SU-DHL-6 (cell line): ENCODE data around the gene OR10H4.
"Not testable (repeated sequence)": the region's sequence is repeated elsewhere in the genome, so short reads cannot be mapped to it uniquely, and the experiment has no call there.

Experiments
- H2AFZ ChIP-seq: fragments of 200-600 bp; sonication (generic); 2 replicates; pipeline ENCODE4 v1.6.1; 2014; ENCODE audit warnings: low read depth, mild to moderate bottlenecking, moderate library complexity, mixed read lengths, antibody characterized with exemption, low read length; ENCODE audit not compliant: severe bottlenecking
- H3F3A ChIP-seq: fragments of 200-600 bp; shearing (Covaris generic); 2 replicates; pipeline ENCODE4 v1.6.0; 2016; ENCODE audit warnings: antibody characterized with exemption, mild to moderate bottlenecking; ENCODE audit not compliant: insufficient read depth
- H3K27ac ChIP-seq: fragments of 200-600 bp; sonication (generic); 2 replicates; pipeline ENCODE4 v1.5.1; 2016; ENCODE audit warnings: low read depth, mild to moderate bottlenecking, low read length, moderate library complexity, mixed read lengths
- H3K27me3 ChIP-seq: fragments of 200-600 bp; sonication (generic), shearing (Covaris generic); 2 replicates; pipeline ENCODE4 v1.6.0; 2014; ENCODE audit warnings: mild to moderate bottlenecking, low read length
- H3K36me3 ChIP-seq: fragments of 200-600 bp; sonication (generic); 2 replicates; pipeline ENCODE4 v1.6.1; 2014; ENCODE audit warnings: mild to moderate bottlenecking, low read length, mixed read lengths
- H3K4me2 ChIP-seq: fragments of 300-600, 200-600 bp; shearing (Covaris generic), sonication (generic); 2 replicates; pipeline ENCODE4 v1.6.0; 2014; ENCODE audit warnings: low read length, low read depth, mild to moderate bottlenecking; ENCODE audit not compliant: poor library complexity, severe bottlenecking
- H3K4me3 ChIP-seq: fragments of 200-600 bp; sonication (generic); 2 replicates; pipeline ENCODE4 v1.5.1; 2014; ENCODE audit warnings: antibody characterized with exemption, low read length, mild to moderate bottlenecking, mixed read lengths; ENCODE audit not compliant: insufficient read depth, poor library complexity, severe bottlenecking
- H3K79me2 ChIP-seq: fragments of 200-600 bp; sonication (generic); 2 replicates; pipeline ENCODE4 v1.6.1; 2014; ENCODE audit warnings: mild to moderate bottlenecking, low read length, moderate library complexity; ENCODE audit not compliant: insufficient read depth
- H3K9ac ChIP-seq: fragments of 200-600 bp; sonication (generic); 2 replicates; pipeline ENCODE4 v1.7.0; 2014; ENCODE audit warnings: mild to moderate bottlenecking, low read length
- H3K9me2 ChIP-seq: fragments of 200-600 bp; sonication (generic); replicated peaks from 2 replicates; pipeline ENCODE4 v1.6.1; 2014; ENCODE audit warnings: low read length; ENCODE audit not compliant: insufficient read depth
- H3K9me3 ChIP-seq: fragments of 200-600 bp; sonication (generic); 2 replicates; pipeline ENCODE4 v1.6.1; 2014; ENCODE audit warnings: low read length, mixed read lengths; ENCODE audit not compliant: insufficient read depth
- H4K20me1 ChIP-seq: fragments of 200-600 bp; sonication (generic); 2 replicates; pipeline ENCODE4 v1.6.1; 2014; ENCODE audit warnings: low read depth, mild to moderate bottlenecking, antibody characterized with exemption, low read length, moderate library complexity, mixed read lengths
- EZH2phosphoT487 ChIP-seq: fragments of 200-600 bp; sonication (generic), shearing (Covaris generic); conservative IDR thresholded peaks from 2 replicates; pipeline ENCODE4 v1.6.1; 2018; ENCODE audit warnings: mild to moderate bottlenecking, antibody characterized with exemption, low read length, moderate library complexity, mixed read lengths
- TF ChIP-seq, protein P1 (sequence below): fragments of 200-600 bp; sonication (generic); IDR thresholded peaks from one replicate; pipeline ENCODE4 v1.5.1; 2017; ENCODE audit warnings: antibody characterized with exemption, mild to moderate bottlenecking, low read length, moderate library complexity; ENCODE audit not compliant: insufficient read depth, poor library complexity, severe bottlenecking

The OR10H4 gene, protein sequence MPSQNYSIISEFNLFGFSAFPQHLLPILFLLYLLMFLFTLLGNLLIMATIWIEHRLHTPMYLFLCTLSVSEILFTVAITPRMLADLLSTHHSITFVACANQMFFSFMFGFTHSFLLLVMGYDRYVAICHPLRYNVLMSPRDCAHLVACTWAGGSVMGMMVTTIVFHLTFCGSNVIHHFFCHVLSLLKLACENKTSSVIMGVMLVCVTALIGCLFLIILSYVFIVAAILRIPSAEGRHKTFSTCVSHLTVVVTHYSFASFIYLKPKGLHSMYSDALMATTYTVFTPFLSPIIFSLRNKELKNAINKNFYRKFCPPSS

DNA sequence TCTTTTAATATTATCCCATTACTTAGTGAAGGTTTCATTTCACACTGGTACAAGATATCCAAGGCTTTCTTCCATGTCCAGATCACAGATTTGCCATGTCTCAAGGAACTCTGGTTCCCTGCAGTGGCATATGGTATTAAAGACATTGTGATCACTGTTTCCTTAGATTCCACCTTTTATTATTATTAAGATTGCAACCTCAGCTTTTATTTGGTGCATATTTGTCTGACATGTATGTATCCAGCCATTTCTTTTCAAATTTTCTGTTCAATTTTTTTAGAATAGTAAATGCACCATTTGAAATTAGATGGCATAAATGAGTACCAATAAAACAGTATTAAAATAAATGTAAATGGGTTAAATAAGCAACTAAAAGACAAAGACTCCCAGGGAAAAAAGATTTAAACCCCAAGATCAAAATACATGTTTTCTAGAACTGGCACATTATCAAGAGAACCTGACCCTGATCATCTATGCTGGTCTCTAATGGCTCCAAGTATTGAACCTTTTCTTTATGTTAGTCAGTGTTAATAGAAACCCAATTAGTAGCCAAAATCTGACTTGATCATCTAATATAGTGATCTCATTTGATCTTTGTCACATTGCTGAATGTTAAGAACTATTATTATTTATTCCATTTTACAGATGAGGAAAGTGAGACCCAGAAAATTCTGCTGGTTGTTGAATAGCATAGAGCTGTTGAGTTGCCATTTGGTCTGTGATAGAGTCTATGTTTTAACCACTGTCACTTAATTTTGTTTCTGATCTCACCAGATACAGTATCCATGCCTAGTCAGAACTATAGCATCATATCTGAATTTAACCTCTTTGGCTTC lies at the start of gene OR10H4:
Gene OR10H4 (plus strand): TSS at position 786 of the 836 bp plus-strand sequence. CDS start 0 bp downstream, at position 786.
- no peak within 1 kb of the TSS for H3K4me2 ChIP-seq

DNA sequence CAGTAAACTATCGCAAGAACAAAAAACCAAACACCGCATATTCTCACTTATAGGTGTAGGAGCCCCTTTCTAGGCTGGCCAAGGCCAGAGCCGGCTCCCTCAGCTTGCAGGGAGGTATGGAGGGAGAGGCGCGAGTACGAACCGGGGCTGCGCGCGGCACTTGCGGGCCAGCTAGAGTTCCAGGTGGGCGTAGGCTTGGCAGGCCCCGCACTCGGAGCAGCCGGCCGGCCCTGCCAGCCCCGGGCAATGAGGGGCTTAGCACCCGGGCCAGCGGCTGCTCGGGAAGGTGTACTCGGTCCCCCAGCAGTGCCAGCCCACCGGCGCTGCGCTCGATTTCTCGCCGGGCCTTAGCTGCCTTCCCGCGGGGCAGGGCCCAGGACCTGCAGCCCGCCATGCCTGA lies 49.2 kb upstream of the OR10H4 start:
- not testable (repeated sequence) for H3K9me3 ChIP-seq, H4K20me1 ChIP-seq, H3F3A ChIP-seq, H3K79me2 ChIP-seq, H3K4me2 ChIP-seq, H3K9me2 ChIP-seq, H2AFZ ChIP-seq, H3K9ac ChIP-seq, H3K27me3 ChIP-seq, H3K27ac ChIP-seq, H3K36me3 ChIP-seq, H3K4me3 ChIP-seq

More for the DNA sequence above, at the start of gene OR10H4:
- no peak within 1 kb of the TSS for H3K9ac ChIP-seq
- H3K79me2 ChIP-seq = no peaks in the 10 kb centered on the region
- H3K36me3 ChIP-seq = no peaks in the 10 kb centered on the region
- H3K9me2 ChIP-seq = no peaks in the 10 kb centered on the region
- H3K27me3 ChIP-seq = no peaks in the 10 kb centered on the region
- no peak within 1 kb of the TSS for H3K27ac ChIP-seq
- no peak within 1 kb of the TSS for H3K4me3 ChIP-seq
- TF ChIP-seq EZH2phosphoT487 = no peak
- TF ChIP-seq, protein P1, sequence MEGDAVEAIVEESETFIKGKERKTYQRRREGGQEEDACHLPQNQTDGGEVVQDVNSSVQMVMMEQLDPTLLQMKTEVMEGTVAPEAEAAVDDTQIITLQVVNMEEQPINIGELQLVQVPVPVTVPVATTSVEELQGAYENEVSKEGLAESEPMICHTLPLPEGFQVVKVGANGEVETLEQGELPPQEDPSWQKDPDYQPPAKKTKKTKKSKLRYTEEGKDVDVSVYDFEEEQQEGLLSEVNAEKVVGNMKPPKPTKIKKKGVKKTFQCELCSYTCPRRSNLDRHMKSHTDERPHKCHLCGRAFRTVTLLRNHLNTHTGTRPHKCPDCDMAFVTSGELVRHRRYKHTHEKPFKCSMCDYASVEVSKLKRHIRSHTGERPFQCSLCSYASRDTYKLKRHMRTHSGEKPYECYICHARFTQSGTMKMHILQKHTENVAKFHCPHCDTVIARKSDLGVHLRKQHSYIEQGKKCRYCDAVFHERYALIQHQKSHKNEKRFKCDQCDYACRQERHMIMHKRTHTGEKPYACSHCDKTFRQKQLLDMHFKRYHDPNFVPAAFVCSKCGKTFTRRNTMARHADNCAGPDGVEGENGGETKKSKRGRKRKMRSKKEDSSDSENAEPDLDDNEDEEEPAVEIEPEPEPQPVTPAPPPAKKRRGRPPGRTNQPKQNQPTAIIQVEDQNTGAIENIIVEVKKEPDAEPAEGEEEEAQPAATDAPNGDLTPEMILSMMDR = no peak
- H3K9me3 ChIP-seq = peaks cover 10% of the 10 kb centered on the region; the same call in 1 of the 2 replicates
- H3F3A ChIP-seq = no peaks in the 10 kb centered on the region
- no peaks in the 10 kb centered on the region for H4K20me1 ChIP-seq
- H2AFZ ChIP-seq = no peak within 1 kb of the TSS

GRCh38 chr19:15900032-15900431 lies 48.8 kb upstream of the OR10H4 start:
- H3K9ac ChIP-seq, H3K9me2 ChIP-seq, H2AFZ ChIP-seq, H3K79me2 ChIP-seq, H3F3A ChIP-seq, H3K27me3 ChIP-seq, H3K36me3 ChIP-seq, H4K20me1 ChIP-seq, H3K9me3 ChIP-seq, H3K4me3 ChIP-seq, H3K27ac ChIP-seq, H3K4me2 ChIP-seq: not testable (repeated sequence)

DNA sequence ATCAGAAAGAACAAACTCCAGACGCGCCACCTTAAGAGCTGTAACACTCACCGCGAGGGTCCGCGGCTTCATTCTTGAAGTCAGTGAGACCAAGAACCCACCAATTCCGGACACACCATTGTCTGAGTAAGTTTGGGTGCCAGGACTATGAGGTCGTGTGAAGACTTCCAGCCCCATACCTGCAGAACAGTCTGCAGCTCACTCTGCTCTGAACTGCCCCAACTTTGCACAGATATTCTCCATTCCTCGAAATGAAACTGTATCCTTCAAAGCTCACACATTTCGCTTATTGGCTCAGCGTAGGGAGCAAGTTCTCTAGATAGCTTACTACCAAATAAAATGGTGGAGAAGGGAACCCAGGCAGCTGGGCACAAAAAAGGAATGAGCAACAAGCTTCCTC lies 48.3 kb upstream of the OR10H4 start:
- Histone ChIP-seq H3F3A (no peaks in the 10 kb centered on the region), H3K9me2 (no peaks in the 10 kb centered on the region), H3K4me3 (no peak overlapping the region), H2AFZ (no peak overlapping the region), H4K20me1 (no peaks in the 10 kb centered on the region), H3K79me2 (no peaks in the 10 kb centered on the region), H3K9ac (no peak overlapping the region), H3K27ac (no peak overlapping the region), H3K9me3 (no peaks in the 10 kb centered on the region), H3K4me2 (no peak overlapping the region), H3K36me3 (no peaks in the 10 kb centered on the region), H3K27me3 (no peaks in the 10 kb centered on the region)
- TF ChIP-seq, protein P1 = no peak
- TF ChIP-seq EZH2phosphoT487 = no peak
